ENCODE measurements around the gene TP53.
A peak's percentile ranks its signal among the peaks of the same experiment; 100 is the strongest.
"Not testable (repeated sequence)": the region's sequence is repeated elsewhere in the genome, so short reads cannot be mapped to it uniquely, and the experiment has no call there.

Gene TP53

DNA sequence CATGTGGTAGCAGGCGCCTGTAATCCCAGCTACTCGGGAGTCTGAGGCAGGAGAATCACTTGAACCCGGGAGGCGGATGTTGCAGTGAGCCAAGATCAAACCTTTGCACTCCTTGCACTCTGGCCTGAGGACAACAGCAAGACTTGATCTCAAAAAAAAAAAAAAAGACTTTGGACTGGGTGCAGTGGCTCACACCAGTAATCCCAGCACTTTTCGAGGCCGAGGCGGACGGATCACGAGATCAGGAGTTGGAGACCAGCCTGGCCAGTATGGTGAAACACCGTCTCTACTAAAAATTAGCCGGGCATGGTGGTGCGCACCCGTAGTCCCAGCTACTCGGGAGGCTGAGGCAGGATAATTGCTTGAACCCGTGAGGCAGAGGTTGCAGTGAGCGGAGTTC is 61.5 kb downstream of the TP53 start:
- not testable (repeated sequence) for H3K4ac ChIP-seq (ENCODE audit: low read length); DNase-seq (ENCODE audit: low spot score); H3K27me3 ChIP-seq (ENCODE audit: control insufficient read depth in 3 of 3, insufficient read depth in 3 of 3, low read depth in 1 of 3, low read length in 3 of 3); H3K27ac ChIP-seq (replicated peaks; ENCODE audit: low read length); H3K18ac ChIP-seq (ENCODE audit: low read length); H2BK120ac ChIP-seq (ENCODE audit: low read depth, low read length); H3K14ac ChIP-seq (ENCODE audit: low read length); H3K79me1 ChIP-seq (ENCODE audit: low read depth, low read length); H2BK12ac ChIP-seq (ENCODE audit: low read length); H3K36me3 ChIP-seq (replicated peaks in 1 of 2; ENCODE audit: control insufficient read depth in 2 of 2, insufficient read depth in 2 of 2, low read length in 2 of 2); H4K8ac ChIP-seq (ENCODE audit: low read depth, low read length); H2BK5ac ChIP-seq (ENCODE audit: low read length); H2BK15ac ChIP-seq (ENCODE audit: low read length); H3K4me3 ChIP-seq (ENCODE audit: low read length in 2 of 2); H2AFZ ChIP-seq (ENCODE audit: low read length); H4K91ac ChIP-seq (ENCODE audit: low read depth, low read length, poor library complexity); H2AK5ac ChIP-seq (ENCODE audit: low read depth, low read length); H3K4me2 ChIP-seq (ENCODE audit: insufficient read depth, low read length, poor library complexity, severe bottlenecking); H3K9me3 ChIP-seq (replicated peaks in 1 of 2; ENCODE audit: control insufficient read depth in 2 of 2, insufficient read depth in 1 of 2, low read depth in 1 of 2, low read length in 2 of 2); H3K23ac ChIP-seq (ENCODE audit: low read depth, low read length, poor library complexity); H3K9ac ChIP-seq (ENCODE audit: low read depth, low read length, poor library complexity)
- peaks cover 8 to 13% of the 10 kb centered on the region in 2 donors for H3K4me1 ChIP-seq (ENCODE audit: control insufficient read depth in 2 of 2, insufficient read depth in 1 of 2, low read depth in 1 of 2, low read length in 2 of 2)
- WGBS, 2 donors (ENCODE audit: extremely low coverage in 2 of 2, insufficient read length in 2 of 2, insufficient replicate concordance in 1 of 2) = no CpG with 5 or more reads among the region's 16 CpGs

DNA sequence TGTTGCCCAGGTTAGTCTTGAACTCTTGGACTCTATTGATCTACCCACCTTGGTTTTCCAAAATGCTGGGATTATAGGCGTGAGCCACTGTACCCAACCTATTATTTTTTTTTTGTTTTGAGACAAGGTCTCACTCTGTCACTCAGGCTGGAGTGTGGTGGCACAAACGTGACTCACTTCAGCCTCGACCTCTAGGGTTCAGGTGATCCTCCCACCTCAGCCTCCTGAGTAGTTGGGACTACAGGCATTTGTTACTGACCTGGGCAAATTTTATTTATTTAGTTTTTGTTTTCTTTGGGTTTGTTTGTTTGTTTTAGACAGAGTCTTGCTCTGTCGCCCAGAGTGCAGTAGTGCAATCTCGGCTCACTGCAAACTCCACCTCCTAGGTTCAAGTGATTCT is 63.6 kb downstream of the TP53 start:
- Histone ChIP-seq H3K4me3 (ENCODE audit: low read length in 2 of 2) (no peak overlapping the region), H3K18ac (ENCODE audit: low read length) (no peak overlapping the region), H3K9ac (ENCODE audit: low read depth, low read length, poor library complexity) (no peak overlapping the region), H3K27me3 (ENCODE audit: control insufficient read depth in 3 of 3, insufficient read depth in 3 of 3, low read depth in 1 of 3, low read length in 3 of 3) (no peaks in the 10 kb centered on the region), H3K4me1 (ENCODE audit: control insufficient read depth in 2 of 2, insufficient read depth in 1 of 2, low read depth in 1 of 2, low read length in 2 of 2) (peaks cover 2 to 8% of the 10 kb centered on the region in 2 donors), H3K4ac (ENCODE audit: low read length) (no peak overlapping the region), H3K27ac (replicated peaks; ENCODE audit: low read length) (no peak overlapping the region), H3K36me3 (replicated peaks in 1 of 2; ENCODE audit: control insufficient read depth in 2 of 2, insufficient read depth in 2 of 2, low read length in 2 of 2) (peaks cover 0 to 7% of the 10 kb centered on the region in 2 donors), H2BK15ac (ENCODE audit: low read length) (no peak overlapping the region), H3K23ac (ENCODE audit: low read depth, low read length, poor library complexity) (no peak overlapping the region), H3K14ac (ENCODE audit: low read length) (no peak overlapping the region), H3K4me2 (ENCODE audit: insufficient read depth, low read length, poor library complexity, severe bottlenecking) (peak overlapping the region; percentile 11), H2BK5ac (ENCODE audit: low read length) (no peak overlapping the region), H2AK5ac (ENCODE audit: low read depth, low read length) (no peak overlapping the region), H2AFZ (ENCODE audit: low read length) (no peak overlapping the region), H2BK12ac (ENCODE audit: low read length) (no peak overlapping the region), H3K79me1 (ENCODE audit: low read depth, low read length) (no peaks in the 10 kb centered on the region), H4K91ac (ENCODE audit: low read depth, low read length, poor library complexity) (no peak overlapping the region), H2BK120ac (ENCODE audit: low read depth, low read length) (no peak overlapping the region), H4K8ac (ENCODE audit: low read depth, low read length) (no peak overlapping the region), H3K9me3 (replicated peaks in 1 of 2; ENCODE audit: control insufficient read depth in 2 of 2, insufficient read depth in 1 of 2, low read depth in 1 of 2, low read length in 2 of 2) (no peaks in the 10 kb centered on the region)
- DNase-seq (ENCODE audit: low spot score) = no peak
- WGBS, 2 donors (ENCODE audit: extremely low coverage in 2 of 2, insufficient read length in 2 of 2, insufficient replicate concordance in 1 of 2) = no CpG with 5 or more reads among the region's 5 CpGs

DNA sequence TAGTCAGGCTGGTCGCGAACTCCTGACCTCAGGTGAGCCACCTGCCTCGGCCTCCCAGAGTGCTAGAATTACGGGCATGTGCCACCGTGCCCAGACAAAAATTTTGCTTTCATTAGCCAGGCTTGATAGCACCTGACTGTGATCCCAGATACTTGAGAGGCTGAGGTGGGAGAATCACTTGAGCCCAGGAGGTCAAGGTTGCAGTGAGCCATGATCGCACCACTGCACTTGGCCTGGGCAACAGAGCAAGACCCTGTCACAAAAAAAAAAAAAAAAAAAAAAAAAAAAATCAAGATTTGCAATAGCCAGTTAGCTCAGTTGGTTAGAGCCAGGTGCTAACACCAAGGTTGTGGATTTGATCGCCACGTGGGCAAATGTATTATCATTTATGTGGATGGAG is 66.5 kb downstream of the TP53 start:
- no peak overlapping the region for H4K91ac ChIP-seq (ENCODE audit: low read depth, low read length, poor library complexity)
- no peak overlapping the region for H2AK5ac ChIP-seq (ENCODE audit: low read depth, low read length)
- no peak for DNase-seq (ENCODE audit: low spot score)
- H3K36me3 ChIP-seq (replicated peaks in 1 of 2; ENCODE audit: control insufficient read depth in 2 of 2, insufficient read depth in 2 of 2, low read length in 2 of 2) = peaks cover 0 to 2% of the 10 kb centered on the region in 2 donors
- H3K27me3 ChIP-seq (ENCODE audit: control insufficient read depth in 3 of 3, insufficient read depth in 3 of 3, low read depth in 1 of 3, low read length in 3 of 3) = no peaks in the 10 kb centered on the region
- H2AFZ ChIP-seq (ENCODE audit: low read length) = no peak overlapping the region
- no peak overlapping the region for H3K27ac ChIP-seq (replicated peaks; ENCODE audit: low read length)
- no peak overlapping the region for H2BK15ac ChIP-seq (ENCODE audit: low read length)
- no peak overlapping the region for H4K8ac ChIP-seq (ENCODE audit: low read depth, low read length)
- no peak overlapping the region for H3K18ac ChIP-seq (ENCODE audit: low read length)
- WGBS, 2 donors (ENCODE audit: extremely low coverage in 2 of 2, insufficient read length in 2 of 2, insufficient replicate concordance in 1 of 2) = no CpG with 5 or more reads among the region's 8 CpGs
- H3K9me3 ChIP-seq (replicated peaks in 1 of 2; ENCODE audit: control insufficient read depth in 2 of 2, insufficient read depth in 1 of 2, low read depth in 1 of 2, low read length in 2 of 2) = no peaks in the 10 kb centered on the region
- no peak overlapping the region for H2BK12ac ChIP-seq (ENCODE audit: low read length)
- no peak overlapping the region for H3K9ac ChIP-seq (ENCODE audit: low read depth, low read length, poor library complexity)
- no peak overlapping the region for H3K14ac ChIP-seq (ENCODE audit: low read length)
- no peak overlapping the region for H3K4me2 ChIP-seq (ENCODE audit: insufficient read depth, low read length, poor library complexity, severe bottlenecking)
- H2BK120ac ChIP-seq (ENCODE audit: low read depth, low read length) = no peak overlapping the region
- H3K23ac ChIP-seq (ENCODE audit: low read depth, low read length, poor library complexity) = no peak overlapping the region
- H3K4ac ChIP-seq (ENCODE audit: low read length) = no peak overlapping the region
- no peak overlapping the region for H2BK5ac ChIP-seq (ENCODE audit: low read length)
- H3K79me1 ChIP-seq (ENCODE audit: low read depth, low read length) = no peaks in the 10 kb centered on the region
- H3K4me3 ChIP-seq (ENCODE audit: low read length in 2 of 2) = no peak overlapping the region
- H3K4me1 ChIP-seq (ENCODE audit: control insufficient read depth in 2 of 2, insufficient read depth in 1 of 2, low read depth in 1 of 2, low read length in 2 of 2) = no peaks in the 10 kb centered on the region

DNA sequence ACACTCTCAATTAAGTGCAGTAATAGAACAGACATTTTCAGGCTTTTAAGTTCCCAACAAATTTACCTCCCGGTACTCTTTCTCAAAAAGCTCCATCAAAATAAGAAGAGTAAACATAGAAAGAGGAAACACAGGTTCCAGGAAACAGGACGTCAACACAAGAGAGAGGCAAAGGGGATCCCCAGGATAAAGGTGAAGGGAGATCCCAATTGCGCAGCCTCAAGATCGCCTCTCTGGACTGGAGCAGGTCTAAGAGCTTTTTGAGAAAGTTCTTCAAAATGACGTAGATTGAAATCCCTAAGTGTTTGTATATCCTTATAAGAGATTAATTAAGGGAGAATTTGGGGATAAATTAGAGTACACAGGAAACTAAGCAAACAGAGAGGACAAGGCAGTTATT is 68.7 kb downstream of the TP53 start:
- Histone ChIP-seq H3K4me1 (ENCODE audit: control insufficient read depth in 2 of 2, insufficient read depth in 1 of 2, low read depth in 1 of 2, low read length in 2 of 2) (peaks cover 1 to 2% of the 10 kb centered on the region in 2 donors), H3K4ac (ENCODE audit: low read length) (no peak overlapping the region), H2BK5ac (ENCODE audit: low read length) (no peak overlapping the region), H2BK12ac (ENCODE audit: low read length) (no peak overlapping the region), H3K18ac (ENCODE audit: low read length) (no peak overlapping the region), H4K8ac (ENCODE audit: low read depth, low read length) (no peak overlapping the region), H3K4me2 (ENCODE audit: insufficient read depth, low read length, poor library complexity, severe bottlenecking) (no peak overlapping the region), H2BK120ac (ENCODE audit: low read depth, low read length) (no peak overlapping the region), H3K9me3 (replicated peaks in 1 of 2; ENCODE audit: control insufficient read depth in 2 of 2, insufficient read depth in 1 of 2, low read depth in 1 of 2, low read length in 2 of 2) (no peaks in the 10 kb centered on the region), H4K91ac (ENCODE audit: low read depth, low read length, poor library complexity) (no peak overlapping the region), H3K27me3 (ENCODE audit: control insufficient read depth in 3 of 3, insufficient read depth in 3 of 3, low read depth in 1 of 3, low read length in 3 of 3) (no peaks in the 10 kb centered on the region), H2AK5ac (ENCODE audit: low read depth, low read length) (no peak overlapping the region), H3K23ac (ENCODE audit: low read depth, low read length, poor library complexity) (no peak overlapping the region), H2AFZ (ENCODE audit: low read length) (no peak overlapping the region), H3K14ac (ENCODE audit: low read length) (no peak overlapping the region), H2BK15ac (ENCODE audit: low read length) (no peak overlapping the region), H3K27ac (replicated peaks; ENCODE audit: low read length) (no peak overlapping the region), H3K9ac (ENCODE audit: low read depth, low read length, poor library complexity) (no peak overlapping the region), H3K79me1 (ENCODE audit: low read depth, low read length) (peaks cover 3% of the 10 kb centered on the region), H3K4me3 (ENCODE audit: low read length in 2 of 2) (no peak overlapping the region), H3K36me3 (replicated peaks in 1 of 2; ENCODE audit: control insufficient read depth in 2 of 2, insufficient read depth in 2 of 2, low read length in 2 of 2) (no peaks in the 10 kb centered on the region)
- no peak for DNase-seq (ENCODE audit: low spot score)
- no CpG with 5 or more reads among the region's 5 CpGs for WGBS, 2 donors (ENCODE audit: extremely low coverage in 2 of 2, insufficient read length in 2 of 2, insufficient replicate concordance in 1 of 2)

All from neuronal stem cell (in vitro differentiated cells).